HepG2 (cell line): ENCODE measurements around the gene ACSM5. TPM values are rescaled to one million over a fixed set of nuclear protein-coding genes. Genes with fewer than 3 reads are reported as not detected.

Source experiments
- DNMT1 ChIP-seq: sonication (generic); formaldehyde crosslinking; IDR thresholded peaks from 2 replicates; pipeline ENCODE4 v1.5.1; 2020; ENCODE audit warnings: mild to moderate bottlenecking, missing genetic modification reagents
- FOXA1 ChIP-seq, 2 experiments: fragments of 450-650 bp in 1 of 2; sonication (generic) in 1 of 2; formaldehyde crosslinking in 1 of 2; IDR thresholded peaks; 2 replicates each; pipeline versions ENCODE4 v1.4.0 to v1.6.1; 2016 to 2020; ENCODE audit warnings: missing genetic modification reagents in 1 of 2
- FOXC1 ChIP-seq: sonication (generic); formaldehyde crosslinking; IDR thresholded peaks from 2 replicates; pipeline ENCODE4 v1.8.0; 2022; ENCODE audit warnings: mild to moderate bottlenecking, missing genetic modification reagents, borderline replicate concordance
- GLMP ChIP-seq: sonication (generic); formaldehyde crosslinking; IDR thresholded peaks from 2 replicates; pipeline ENCODE4 v1.9.0; 2021; ENCODE audit warnings: missing genetic modification reagents, mild to moderate bottlenecking, borderline replicate concordance
- KLF15 ChIP-seq: sonication (generic); formaldehyde crosslinking; IDR thresholded peaks from 2 replicates; pipeline ENCODE4 v1.8.1; 2023; ENCODE audit warnings: borderline replicate concordance, mild to moderate bottlenecking, inconsistent platforms, missing genetic modification reagents, mixed read lengths
- MAFK ChIP-seq, 2 experiments: IDR thresholded peaks in 1 of 2; conservative IDR thresholded peaks in 1 of 2; 2 replicates each; pipeline ENCODE4 v1.6.1; 2011; ENCODE audit warnings: improper control_type of control experiment in 2 of 2, low read length in 2 of 2
- POLR2AphosphoS5 ChIP-seq: IDR thresholded peaks from 2 replicates; pipeline ENCODE4 v1.6.1; 2012; ENCODE audit warnings: low read depth, low read length
- RFX1 ChIP-seq: fragments of 450-650 bp; IDR thresholded peaks from 2 replicates; pipeline ENCODE4 v1.6.1; 2017
- SMC3 ChIP-seq: IDR thresholded peaks from 2 replicates; pipeline ENCODE4 v1.6.1; 2011; ENCODE audit warnings: low read length, improper control_type of control experiment
- ZNF337 ChIP-seq: sonication (generic); formaldehyde crosslinking; IDR thresholded peaks from 2 replicates; pipeline ENCODE4 v1.5.1; 2020; ENCODE audit warnings: missing genetic modification reagents, low read depth, mild to moderate bottlenecking, borderline replicate concordance
- ZNF414 ChIP-seq: sonication (generic); formaldehyde crosslinking; IDR thresholded peaks from 2 replicates; pipeline ENCODE4 v1.5.0; 2020; ENCODE audit warnings: missing genetic modification reagents
- ZNF446 ChIP-seq: sonication (generic); formaldehyde crosslinking; IDR thresholded peaks from 2 replicates; pipeline ENCODE4 v1.5.0; 2020; ENCODE audit warnings: mild to moderate bottlenecking, missing genetic modification reagents
- ZNF484 ChIP-seq: sonication (generic); formaldehyde crosslinking; IDR thresholded peaks from 2 replicates; pipeline ENCODE4 v1.5.1; 2020; ENCODE audit warnings: mild to moderate bottlenecking, low read depth, missing genetic modification reagents, borderline replicate concordance
- ZNF513 ChIP-seq: sonication (generic); formaldehyde crosslinking; conservative IDR thresholded peaks from 2 replicates; pipeline ENCODE4 v1.5.0; 2020; ENCODE audit warnings: missing genetic modification reagents
- ZNF562 ChIP-seq: sonication (generic); formaldehyde crosslinking; IDR thresholded peaks from 2 replicates; pipeline ENCODE4 v1.8.0; 2022; ENCODE audit warnings: missing genetic modification reagents, borderline replicate concordance
- ZNF629 ChIP-seq: sonication (generic); formaldehyde crosslinking; conservative IDR thresholded peaks from 2 replicates; pipeline ENCODE4 v1.5.0; 2020; ENCODE audit warnings: missing genetic modification reagents
- polyA plus RNA-seq, 8 experiments: library from polyadenylated mRNA; depleted of rRNA in 3 of 8; stranded (reverse) in 7 of 8; unstranded in 1 of 8; fragments of >200 nt; fragmentation: Illumina TruSeq in 4 of 8; extraction: Trizol in 4 of 8; gene quantifications; 2 replicates each; pipeline versions ENCODE4 v1.2.1 to v1.2.3, GENCODE V29; 2011 to 2016; ENCODE audit warnings: low read depth in 4 of 8, missing spikeins in 1 of 8, mixed read lengths in 1 of 8; ENCODE audit not compliant: insufficient read depth in 1 of 8
- total RNA-seq, 5 experiments: library from RNA; depleted of rRNA; stranded (reverse); fragments of >200 nt; fragmentation: Illumina TruSeq; extraction: Trizol; gene quantifications; 2 replicates each; pipeline ENCODE4 v1.2.3, GENCODE V29; 2016; ENCODE audit warnings: low read depth in 1 of 5
- TF ChIP-seq, protein P1 (sequence below): sonication (generic); formaldehyde crosslinking; IDR thresholded peaks from 2 replicates; pipeline ENCODE4 v1.5.1; 2020; ENCODE audit warnings: mild to moderate bottlenecking, missing genetic modification reagents, borderline replicate concordance

The ACSM5 gene
- total and polyA plus RNA-seq, 2 of the 13 experiments (the other 11 are each of a cell fraction or from before 2014, with no cell fraction given): 9.1 to 15.0 TPM

DNA sequence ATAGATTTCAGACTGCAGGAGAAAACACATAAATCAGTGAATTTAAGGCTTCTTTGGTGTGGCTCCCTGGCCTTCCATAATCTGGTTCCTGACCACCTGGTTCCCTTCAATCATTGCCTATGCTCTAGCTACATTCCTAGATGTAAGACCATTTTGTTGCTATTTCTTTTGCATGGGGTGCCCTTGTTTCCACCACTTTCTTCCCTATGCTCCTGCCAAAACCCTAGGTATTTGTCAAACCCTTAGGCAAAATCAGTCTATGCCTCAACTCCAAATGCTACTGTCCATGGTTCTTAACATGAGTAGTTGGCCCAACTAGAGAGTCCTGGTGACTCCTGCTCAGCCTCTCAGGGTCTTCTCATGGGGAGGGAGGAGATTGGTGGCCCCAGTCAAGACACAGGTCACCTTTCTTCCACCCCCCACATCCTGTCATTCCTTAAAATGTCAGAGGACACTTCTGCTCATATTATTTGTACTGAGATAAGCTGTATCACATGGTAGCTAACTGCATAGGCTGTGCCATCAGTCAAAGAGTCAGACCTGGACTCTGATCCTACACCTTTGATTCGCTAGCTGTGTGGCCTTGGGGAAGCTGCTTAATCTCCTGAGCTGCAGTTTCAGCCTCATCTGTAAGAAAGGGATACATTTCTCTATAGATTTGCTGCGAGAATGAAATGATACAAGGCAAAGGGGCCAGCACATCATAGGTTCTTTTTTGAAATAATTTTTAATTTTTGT lies 15.0 kb downstream of the ACSM5 start (continued):
- TF ChIP-seq ZNF414 (CRISPR knock-in tag) (peak; percentile 75; the same call in 1 of the 2 replicates), ZNF446 (peak; percentile 70; the same call in 1 of the 2 replicates), DNMT1 (no peak), ZNF562 (CRISPR knock-in tag) (no peak), RFX1 (no peak), SMC3 (no peak), MAFK (conservative IDR thresholded peaks at IDR 0.05 in 1 of 2, IDR thresholded peaks at IDR 0.05 in 1 of 2; ENCODE audit: low read length in 2 of 2) (no peak), ZNF337 (peak; percentile 68), ZNF629 (CRISPR knock-in tag) (0 out of 2 replicates have a peak, but pooled peaks have one; percentile 10), FOXC1 (no peak; the same call in 1 of the 2 replicates), ZNF484 (CRISPR knock-in tag) (no peak), KLF15 (CRISPR knock-in tag) (no peak), GLMP (CRISPR knock-in tag) (peak; percentile 75; the same call in 1 of the 2 replicates), FOXA1 (IDR thresholded peaks at IDR 0.05) (no peak), FOXA1 (CRISPR knock-in tag; IDR thresholded peaks at IDR 0.05) (0 out of 2 replicates have a peak, but pooled peaks have one; percentile 46), POLR2AphosphoS5 (no peak; the same call in 1 of the 2 replicates), ZNF513 (CRISPR knock-in tag) (no peak)
- TF ChIP-seq, protein P1, sequence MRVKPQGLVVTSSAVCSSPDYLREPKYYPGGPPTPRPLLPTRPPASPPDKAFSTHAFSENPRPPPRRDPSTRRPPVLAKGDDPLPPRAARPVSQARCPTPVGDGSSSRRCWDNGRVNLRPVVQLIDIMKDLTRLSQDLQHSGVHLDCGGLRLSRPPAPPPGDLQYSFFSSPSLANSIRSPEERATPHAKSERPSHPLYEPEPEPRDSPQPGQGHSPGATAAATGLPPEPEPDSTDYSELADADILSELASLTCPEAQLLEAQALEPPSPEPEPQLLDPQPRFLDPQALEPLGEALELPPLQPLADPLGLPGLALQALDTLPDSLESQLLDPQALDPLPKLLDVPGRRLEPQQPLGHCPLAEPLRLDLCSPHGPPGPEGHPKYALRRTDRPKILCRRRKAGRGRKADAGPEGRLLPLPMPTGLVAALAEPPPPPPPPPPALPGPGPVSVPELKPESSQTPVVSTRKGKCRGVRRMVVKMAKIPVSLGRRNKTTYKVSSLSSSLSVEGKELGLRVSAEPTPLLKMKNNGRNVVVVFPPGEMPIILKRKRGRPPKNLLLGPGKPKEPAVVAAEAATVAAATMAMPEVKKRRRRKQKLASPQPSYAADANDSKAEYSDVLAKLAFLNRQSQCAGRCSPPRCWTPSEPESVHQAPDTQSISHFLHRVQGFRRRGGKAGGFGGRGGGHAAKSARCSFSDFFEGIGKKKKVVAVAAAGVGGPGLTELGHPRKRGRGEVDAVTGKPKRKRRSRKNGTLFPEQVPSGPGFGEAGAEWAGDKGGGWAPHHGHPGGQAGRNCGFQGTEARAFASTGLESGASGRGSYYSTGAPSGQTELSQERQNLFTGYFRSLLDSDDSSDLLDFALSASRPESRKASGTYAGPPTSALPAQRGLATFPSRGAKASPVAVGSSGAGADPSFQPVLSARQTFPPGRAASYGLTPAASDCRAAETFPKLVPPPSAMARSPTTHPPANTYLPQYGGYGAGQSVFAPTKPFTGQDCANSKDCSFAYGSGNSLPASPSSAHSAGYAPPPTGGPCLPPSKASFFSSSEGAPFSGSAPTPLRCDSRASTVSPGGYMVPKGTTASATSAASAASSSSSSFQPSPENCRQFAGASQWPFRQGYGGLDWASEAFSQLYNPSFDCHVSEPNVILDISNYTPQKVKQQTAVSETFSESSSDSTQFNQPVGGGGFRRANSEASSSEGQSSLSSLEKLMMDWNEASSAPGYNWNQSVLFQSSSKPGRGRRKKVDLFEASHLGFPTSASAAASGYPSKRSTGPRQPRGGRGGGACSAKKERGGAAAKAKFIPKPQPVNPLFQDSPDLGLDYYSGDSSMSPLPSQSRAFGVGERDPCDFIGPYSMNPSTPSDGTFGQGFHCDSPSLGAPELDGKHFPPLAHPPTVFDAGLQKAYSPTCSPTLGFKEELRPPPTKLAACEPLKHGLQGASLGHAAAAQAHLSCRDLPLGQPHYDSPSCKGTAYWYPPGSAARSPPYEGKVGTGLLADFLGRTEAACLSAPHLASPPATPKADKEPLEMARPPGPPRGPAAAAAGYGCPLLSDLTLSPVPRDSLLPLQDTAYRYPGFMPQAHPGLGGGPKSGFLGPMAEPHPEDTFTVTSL (CRISPR knock-in tag): 0 out of 2 replicates have a peak, but pooled peaks have one; percentile 90
